ENCODE results near the gene RDH5.

GRCh38 chr12:55676707-55677106 lies 43.5 kb upstream of the RDH5 start:
- TF ChIP-seq CTCF (IDR thresholded peaks at IDR 0.05; ENCODE audit: low read depth, low read length, missing input control) (no peak), TAF1 (conservative IDR thresholded peaks at IDR 0.05) (no peak), RXRA (IDR thresholded peaks at IDR 0.05) (peak in 1 of 2 donors; percentile 13), YY1 (IDR thresholded peaks at IDR 0.05) (no peak), ATF3 (IDR thresholded peaks at IDR 0.05) (no peak), RAD21 (IDR thresholded peaks at IDR 0.05) (no peak), MAX (IDR thresholded peaks at IDR 0.05) (no peak), ZBTB33 (IDR thresholded peaks at IDR 0.05) (no peak), SP1 (IDR thresholded peaks at IDR 0.05) (no peak), REST (IDR thresholded peaks at IDR 0.05) (no peak)

All from liver (tissue), 3 donors.